GM12801 (cell line): ENCODE results near the gene MAN1C1.

Experiments
- TF ChIP-seq, protein P1 (sequence below): IDR thresholded peaks from one replicate; pipeline ENCODE4 v1.5.1; 2011; ENCODE audit warnings: control low read depth; ENCODE audit not compliant: insufficient read length; ENCODE audit errors: extremely low read depth

The MAN1C1 gene

GRCh38 chr1:25608488-25609178 lies 8.0 kb upstream of the MAN1C1 start:
- TF ChIP-seq, protein P1, sequence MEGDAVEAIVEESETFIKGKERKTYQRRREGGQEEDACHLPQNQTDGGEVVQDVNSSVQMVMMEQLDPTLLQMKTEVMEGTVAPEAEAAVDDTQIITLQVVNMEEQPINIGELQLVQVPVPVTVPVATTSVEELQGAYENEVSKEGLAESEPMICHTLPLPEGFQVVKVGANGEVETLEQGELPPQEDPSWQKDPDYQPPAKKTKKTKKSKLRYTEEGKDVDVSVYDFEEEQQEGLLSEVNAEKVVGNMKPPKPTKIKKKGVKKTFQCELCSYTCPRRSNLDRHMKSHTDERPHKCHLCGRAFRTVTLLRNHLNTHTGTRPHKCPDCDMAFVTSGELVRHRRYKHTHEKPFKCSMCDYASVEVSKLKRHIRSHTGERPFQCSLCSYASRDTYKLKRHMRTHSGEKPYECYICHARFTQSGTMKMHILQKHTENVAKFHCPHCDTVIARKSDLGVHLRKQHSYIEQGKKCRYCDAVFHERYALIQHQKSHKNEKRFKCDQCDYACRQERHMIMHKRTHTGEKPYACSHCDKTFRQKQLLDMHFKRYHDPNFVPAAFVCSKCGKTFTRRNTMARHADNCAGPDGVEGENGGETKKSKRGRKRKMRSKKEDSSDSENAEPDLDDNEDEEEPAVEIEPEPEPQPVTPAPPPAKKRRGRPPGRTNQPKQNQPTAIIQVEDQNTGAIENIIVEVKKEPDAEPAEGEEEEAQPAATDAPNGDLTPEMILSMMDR: no peak

DNA sequence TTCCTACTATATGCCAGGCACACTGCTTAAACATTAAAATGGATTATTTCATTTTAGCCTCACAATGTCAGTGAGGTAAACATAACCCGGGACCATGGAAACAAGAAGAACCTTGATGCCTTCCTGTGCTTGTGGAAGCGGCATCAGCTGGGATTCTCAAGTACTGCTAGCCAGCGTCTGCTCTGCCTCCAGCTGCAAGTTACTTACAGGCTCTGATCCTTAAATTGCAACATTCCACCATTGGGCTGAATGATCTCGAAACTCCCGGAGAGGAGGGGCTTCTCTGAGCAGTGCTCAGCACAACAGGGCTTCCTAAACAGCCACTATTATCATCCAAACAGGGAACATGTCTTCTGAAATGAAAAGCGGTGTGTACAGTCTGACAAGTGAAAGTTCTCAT lies 6.7 kb upstream of the MAN1C1 start:
- TF ChIP-seq, protein P1: no peak

DNA sequence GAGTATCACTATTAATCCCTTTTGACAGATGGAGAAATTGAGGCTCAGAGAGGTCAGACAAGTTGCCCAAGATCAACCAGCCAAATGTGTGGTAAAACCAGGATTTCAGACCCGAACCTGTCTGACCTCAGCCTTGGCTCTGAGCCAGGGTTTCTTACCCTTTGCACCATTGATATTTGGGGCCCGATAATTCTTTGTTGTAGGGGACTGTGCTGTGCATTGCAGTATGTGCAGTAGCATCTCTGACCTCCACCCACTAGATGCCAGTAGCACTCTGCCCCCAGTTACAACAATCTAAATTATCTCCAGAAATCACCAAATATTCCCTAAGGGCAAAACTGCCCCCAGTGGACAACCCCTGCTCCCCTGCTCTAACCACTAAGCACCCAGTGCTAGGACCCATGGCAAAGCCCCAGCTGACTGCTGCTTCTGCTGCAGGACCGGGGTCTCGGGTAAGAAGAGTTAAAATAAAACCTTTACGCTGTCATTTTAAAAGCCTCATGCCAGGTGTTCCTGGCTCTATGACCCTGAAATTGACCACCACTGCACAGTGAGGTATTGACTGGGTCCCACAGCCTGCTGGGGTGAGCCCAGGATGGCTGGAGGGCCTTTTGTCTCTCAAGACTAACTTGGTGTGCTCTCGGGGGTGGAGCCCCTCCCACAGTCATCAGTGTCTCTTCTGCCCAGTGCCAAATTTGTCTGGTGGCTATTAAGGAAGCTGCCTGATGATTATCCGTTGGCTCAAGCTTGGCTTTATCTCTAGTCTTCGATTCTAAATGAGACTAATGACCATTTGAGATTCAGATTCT lies 5.6 kb upstream of the MAN1C1 start:
- TF ChIP-seq, protein P1: no peak

DNA sequence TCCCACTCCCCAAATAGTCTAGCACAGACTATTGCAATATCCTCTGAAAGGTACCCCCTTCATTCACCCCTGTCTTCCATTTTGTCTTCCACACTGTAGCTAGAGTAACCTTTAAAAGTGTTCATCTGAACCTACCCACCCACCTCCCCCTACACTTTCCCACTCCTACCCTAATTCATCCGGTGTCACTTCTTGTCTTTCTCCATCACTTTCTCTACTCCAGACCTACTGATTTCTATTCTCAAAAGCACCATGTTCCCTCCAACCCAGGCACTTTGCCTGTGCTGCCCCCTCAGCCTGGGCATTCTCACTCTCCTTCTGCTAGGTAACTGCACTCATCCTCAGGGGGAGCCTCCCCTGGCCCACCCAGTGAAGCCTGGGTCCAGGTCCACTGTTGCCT lies 4.7 kb upstream of the MAN1C1 start:
- TF ChIP-seq, protein P1: no peak

- TF ChIP-seq, protein P1: no peak
Measured at GRCh38 chr1:25612421-25612820, 4.2 kb upstream of the MAN1C1 start.

DNA sequence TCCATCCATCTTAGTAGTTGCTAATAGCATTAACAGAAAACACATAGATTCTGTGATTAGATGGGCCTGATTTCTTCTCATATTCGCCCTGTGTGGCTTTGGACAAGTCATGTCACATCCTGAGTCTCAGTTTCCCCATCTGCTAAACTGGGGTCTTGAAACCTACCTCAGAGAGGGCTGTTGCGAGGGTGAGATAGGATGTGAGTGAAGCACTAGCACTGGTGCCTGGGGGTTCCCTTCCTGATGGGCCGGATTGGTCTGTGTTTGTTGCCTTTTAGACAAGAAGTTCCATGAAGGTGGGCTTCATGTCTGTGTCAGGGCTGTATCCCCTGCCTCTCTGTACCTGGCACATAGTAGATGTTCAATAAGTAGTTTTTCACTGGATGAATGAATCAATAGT lies 3.5 kb upstream of the MAN1C1 start:
- TF ChIP-seq, protein P1: no peak

DNA sequence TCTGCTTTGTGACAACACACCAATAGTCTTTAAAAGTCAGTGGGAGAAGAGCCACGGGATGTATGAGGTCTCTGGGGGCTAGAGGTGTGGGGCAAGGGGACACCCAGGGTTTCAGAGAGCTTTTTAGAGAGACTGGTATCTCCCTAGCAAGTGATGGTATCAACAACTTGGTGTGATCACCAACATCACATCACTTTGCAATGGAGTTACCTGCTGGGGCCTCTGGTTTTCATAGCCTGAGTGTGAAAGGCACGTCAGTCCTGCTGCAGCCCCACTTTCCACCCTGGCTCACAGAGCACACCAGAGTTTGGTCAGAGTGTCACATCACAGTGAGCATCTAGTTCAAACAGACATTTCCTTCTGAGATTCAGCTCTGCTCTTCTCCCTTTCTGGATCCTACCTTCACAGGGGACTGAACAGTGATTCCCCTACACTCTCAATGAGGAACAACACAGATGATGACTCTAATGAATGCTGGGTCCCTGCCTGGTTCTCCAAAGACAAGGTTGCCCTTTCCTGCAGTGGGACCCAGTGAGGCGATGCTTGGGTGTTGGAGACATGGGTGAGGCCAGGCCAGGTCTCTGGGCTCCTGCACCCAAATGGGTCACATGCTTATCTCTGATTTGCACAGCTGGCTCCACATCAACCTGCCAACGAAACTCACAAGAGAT lies 2.0 kb upstream of the MAN1C1 start:
- TF ChIP-seq, protein P1: no peak
